RWPE2 (cell line): Measurements from ENCODE around the gene CNBP.
"Not testable (repeated sequence)": the region's sequence is repeated elsewhere in the genome, so short reads cannot be mapped to it uniquely, and the experiment has no call there.

Source experiments
- ATAC-seq: fragments of 200-7000 bp; cut with Tn5 transposase; 3 replicates; pipeline ENCODE4 v1.9.1; 2021; ENCODE audit warnings: low read depth
- DNase-seq: peaks from one replicate; pipeline ENCODE4 v3.0.0-alpha.2; 2020; ENCODE audit warnings: low spot score
- H3K27ac ChIP-seq: fragments of 450-650 bp; 2 replicates; pipeline ENCODE4 v1.5.1; 2017; ENCODE audit warnings: mild to moderate bottlenecking; ENCODE audit not compliant: poor library complexity, severe bottlenecking
- H3K27me3 ChIP-seq: fragments of 250-450 bp; sonication (Bioruptor Pico); 2 replicates; pipeline ENCODE4 v1.5.1; 2021; ENCODE audit warnings: mild to moderate bottlenecking, moderate library complexity; ENCODE audit not compliant: insufficient read depth, poor library complexity, severe bottlenecking
- H3K36me3 ChIP-seq: fragments of 250-450 bp; sonication (Bioruptor Pico); 2 replicates; pipeline ENCODE4 v1.5.1; 2020; ENCODE audit warnings: low read depth, mild to moderate bottlenecking, moderate library complexity
- H3K4me1 ChIP-seq: fragments of 250-450 bp; sonication (Bioruptor Pico); 2 replicates; pipeline ENCODE4 v1.5.1; 2021; ENCODE audit warnings: mild to moderate bottlenecking, moderate library complexity; ENCODE audit not compliant: insufficient read depth, poor library complexity, severe bottlenecking
- H3K4me3 ChIP-seq: fragments of 250-450 bp; sonication (Bioruptor Pico); 2 replicates; pipeline ENCODE4 v1.5.1; 2021; ENCODE audit warnings: mild to moderate bottlenecking, moderate library complexity; ENCODE audit not compliant: severe bottlenecking
- H3K9me3 ChIP-seq: fragments of 250-450 bp; sonication (Bioruptor Pico); 2 replicates; pipeline ENCODE4 v1.5.1; 2021; ENCODE audit warnings: mild to moderate bottlenecking, moderate library complexity; ENCODE audit not compliant: severe bottlenecking
- TF ChIP-seq, protein P1 (sequence below): fragments of 450-650 bp; IDR thresholded peaks from one replicate; pipeline ENCODE4 v1.5.1; 2017; ENCODE audit warnings: mild to moderate bottlenecking, moderate library complexity; ENCODE audit not compliant: poor library complexity, severe bottlenecking

The CNBP gene

DNA sequence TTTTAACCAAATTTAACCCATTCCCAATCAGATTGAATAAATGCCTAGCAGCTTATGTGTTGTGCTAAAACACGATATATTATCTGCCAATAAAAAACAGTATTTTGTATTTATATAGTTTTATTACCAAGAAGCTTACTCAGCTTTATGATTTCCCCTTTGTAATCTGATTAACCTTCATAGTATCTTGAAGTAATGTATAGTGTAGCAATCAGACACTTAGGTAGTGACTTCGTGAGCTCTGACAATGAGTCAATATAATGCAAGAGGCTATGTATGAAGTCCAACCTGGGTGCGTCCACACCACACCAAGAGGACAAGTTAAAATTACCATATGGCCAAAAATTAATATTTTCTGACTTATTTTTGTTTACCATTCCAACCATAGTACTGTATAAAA is 2.1 kb upstream of the CNBP start:
- H3K27ac ChIP-seq, result peak overlapping the region; percentile 84
- H3K4me3 ChIP-seq, result no peak overlapping the region

DNA sequence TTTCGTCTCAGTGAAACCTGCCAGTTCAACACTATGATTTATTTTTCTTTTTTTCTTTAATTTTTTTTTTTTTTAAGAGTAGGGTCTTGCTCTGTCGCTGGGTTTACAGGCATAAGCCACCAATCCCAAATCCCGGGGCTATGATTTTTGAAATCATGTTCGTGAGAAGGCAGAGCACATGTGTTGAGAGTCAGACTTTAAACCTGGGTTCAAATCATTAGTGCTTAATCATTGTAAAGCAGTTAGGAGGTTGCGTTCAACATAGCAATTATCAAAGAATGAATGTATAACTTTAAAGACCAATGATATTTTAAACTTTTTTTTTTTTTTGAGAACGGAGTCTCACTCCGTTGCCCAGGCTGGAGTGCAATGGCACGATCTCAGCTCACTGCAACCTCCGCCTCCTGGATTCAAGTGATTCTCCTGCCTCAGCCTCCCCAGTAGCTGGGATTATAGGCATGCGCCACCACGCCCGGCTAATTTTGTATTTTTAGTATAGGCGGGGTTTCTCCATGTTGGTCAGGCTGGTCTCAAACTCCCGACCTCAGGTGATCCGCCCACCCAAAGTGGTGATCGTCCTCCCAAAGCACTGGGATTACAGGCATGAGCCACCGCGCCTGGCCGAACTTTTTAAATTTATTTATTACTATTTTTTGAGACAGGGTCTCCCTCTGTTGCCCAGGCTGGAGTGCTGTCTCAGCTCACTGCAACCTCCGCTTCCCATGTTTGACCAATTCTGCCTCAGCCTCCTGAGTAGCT is 1.3 kb upstream of the CNBP start:
- not testable (repeated sequence) for DNase-seq, ATAC-seq, H3K9me3 ChIP-seq, H3K27me3 ChIP-seq
- peak overlapping the region; percentile 84 for H3K27ac ChIP-seq
- peaks cover 37% of the 10 kb centered on the region for H3K36me3 ChIP-seq
- H3K4me3 ChIP-seq, result peak overlapping the region; percentile 93
- H3K4me1 ChIP-seq, result peaks cover 21% of the 10 kb centered on the region

More for the DNA sequence above, 2.1 kb upstream of the CNBP start:
- ATAC-seq (no peak), DNase-seq (no peak)
- no peaks in the 10 kb centered on the region for H3K27me3 ChIP-seq
- no peaks in the 10 kb centered on the region for H3K9me3 ChIP-seq
- TF ChIP-seq, protein P1, sequence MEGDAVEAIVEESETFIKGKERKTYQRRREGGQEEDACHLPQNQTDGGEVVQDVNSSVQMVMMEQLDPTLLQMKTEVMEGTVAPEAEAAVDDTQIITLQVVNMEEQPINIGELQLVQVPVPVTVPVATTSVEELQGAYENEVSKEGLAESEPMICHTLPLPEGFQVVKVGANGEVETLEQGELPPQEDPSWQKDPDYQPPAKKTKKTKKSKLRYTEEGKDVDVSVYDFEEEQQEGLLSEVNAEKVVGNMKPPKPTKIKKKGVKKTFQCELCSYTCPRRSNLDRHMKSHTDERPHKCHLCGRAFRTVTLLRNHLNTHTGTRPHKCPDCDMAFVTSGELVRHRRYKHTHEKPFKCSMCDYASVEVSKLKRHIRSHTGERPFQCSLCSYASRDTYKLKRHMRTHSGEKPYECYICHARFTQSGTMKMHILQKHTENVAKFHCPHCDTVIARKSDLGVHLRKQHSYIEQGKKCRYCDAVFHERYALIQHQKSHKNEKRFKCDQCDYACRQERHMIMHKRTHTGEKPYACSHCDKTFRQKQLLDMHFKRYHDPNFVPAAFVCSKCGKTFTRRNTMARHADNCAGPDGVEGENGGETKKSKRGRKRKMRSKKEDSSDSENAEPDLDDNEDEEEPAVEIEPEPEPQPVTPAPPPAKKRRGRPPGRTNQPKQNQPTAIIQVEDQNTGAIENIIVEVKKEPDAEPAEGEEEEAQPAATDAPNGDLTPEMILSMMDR, result no peak
- H3K4me1 ChIP-seq, result peaks cover 13% of the 10 kb centered on the region
- peaks cover 29% of the 10 kb centered on the region for H3K36me3 ChIP-seq

DNA sequence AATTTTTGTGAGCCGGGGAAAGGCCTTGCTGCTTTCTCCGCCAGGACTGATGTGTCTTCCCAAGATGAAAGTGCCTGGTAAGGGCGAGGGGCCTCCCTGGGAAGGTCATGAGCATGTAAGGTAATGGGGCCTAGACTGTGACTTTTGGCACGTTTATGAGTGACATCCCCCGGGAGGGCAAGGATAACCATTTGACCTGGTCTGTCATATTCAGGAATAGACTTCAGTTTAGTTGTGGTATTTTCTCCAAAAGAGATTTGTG is 631 bp upstream of the CNBP start:
- Histone ChIP-seq H3K4me1 (peaks cover 26% of the 10 kb centered on the region), H3K27me3 (no peaks in the 10 kb centered on the region), H3K9me3 (no peaks in the 10 kb centered on the region), H3K36me3 (peaks cover 44% of the 10 kb centered on the region), H3K27ac (peak overlapping the region; percentile 84), H3K4me3 (peak overlapping the region; percentile 93)
- no peak for DNase-seq
- TF ChIP-seq, protein P1, result no peak
- no peak for ATAC-seq

DNA sequence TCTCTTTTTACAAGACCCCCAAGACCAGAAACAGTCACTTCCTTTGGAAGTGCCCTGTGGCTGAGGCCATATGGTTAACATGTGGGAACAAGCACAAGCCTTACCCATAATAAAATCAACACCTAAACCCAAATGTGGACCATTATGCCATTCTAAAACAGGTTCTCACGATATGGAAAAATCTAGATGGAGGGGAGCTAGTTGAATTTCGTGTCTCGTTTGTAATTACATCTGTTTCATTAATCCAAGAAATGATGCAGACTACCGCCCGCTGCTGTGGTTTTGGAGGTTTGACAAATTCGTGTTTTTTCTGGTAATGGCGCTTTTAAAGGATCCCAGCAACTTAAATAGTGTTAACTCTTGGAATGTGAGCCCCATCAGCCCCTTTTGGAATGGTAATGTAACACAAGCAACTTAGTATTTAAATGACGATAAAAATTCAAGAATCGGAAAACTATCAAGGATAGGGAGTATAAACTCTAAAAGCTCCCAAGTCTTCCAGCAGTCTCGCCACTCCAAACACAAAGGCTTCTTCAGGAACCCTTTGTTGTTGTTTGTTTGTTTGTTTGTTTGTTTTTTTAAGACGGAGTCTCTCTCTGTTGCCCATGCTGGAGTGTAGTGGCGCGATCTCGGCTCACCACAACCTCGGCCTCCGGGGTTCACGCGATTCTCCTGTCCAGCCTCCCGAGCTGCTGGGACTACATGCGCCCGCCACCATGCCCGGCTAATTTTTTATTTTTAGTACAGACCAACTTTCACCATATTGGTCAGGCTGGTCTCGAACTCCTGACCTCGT is 1.1 kb downstream of the CNBP start:
- TF ChIP-seq, protein P1, result no peak
- Histone ChIP-seq H3K27me3 (no peaks in the 10 kb centered on the region), H3K4me1 (peaks cover 31% of the 10 kb centered on the region), H3K27ac (peak overlapping the region; percentile 84), H3K36me3 (peaks cover 61% of the 10 kb centered on the region), H3K9me3 (no peaks in the 10 kb centered on the region), H3K4me3 (peak overlapping the region; percentile 93)
- DNase-seq (no peak), ATAC-seq (no peak)

DNA sequence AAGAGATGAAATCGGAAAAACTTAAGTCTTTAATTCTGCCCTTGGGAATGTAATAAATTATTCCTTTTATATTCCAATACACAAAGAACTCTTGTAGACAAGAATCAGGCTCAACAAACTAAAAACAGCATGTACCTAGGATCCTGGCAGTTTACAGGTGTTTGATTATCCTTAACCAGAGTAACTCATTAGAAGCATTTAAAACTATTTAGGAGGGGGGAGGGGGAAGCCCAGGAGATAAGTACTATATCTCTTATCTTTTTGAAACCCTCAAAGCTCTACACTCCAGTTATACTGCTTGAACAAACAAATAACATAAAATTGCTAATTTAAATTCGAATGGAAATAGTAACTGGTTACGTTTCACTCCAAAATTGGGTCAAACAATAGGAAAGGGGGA is 1.9 kb downstream of the CNBP start:
- Histone ChIP-seq H3K27me3 (no peaks in the 10 kb centered on the region), H3K4me1 (peaks cover 31% of the 10 kb centered on the region), H3K27ac (peak overlapping the region; percentile 84), H3K36me3 (peaks cover 69% of the 10 kb centered on the region), H3K4me3 (peak overlapping the region; percentile 93), H3K9me3 (no peaks in the 10 kb centered on the region)
- DNase-seq (no peak), ATAC-seq (no peak)
- TF ChIP-seq, protein P1, result no peak
